Adrenal gland (tissue), 5 donors: ENCODE data around the gene TMEM231.

Experiments
- POLR2A ChIP-seq, 2 donors: fragments of 450-650 bp; IDR thresholded peaks; one replicate each; pipeline ENCODE4 v1.6.1; 2017; ENCODE audit warnings: antibody characterized with exemption in 2 of 2, mild to moderate bottlenecking in 2 of 2, moderate library complexity in 1 of 2
- TF ChIP-seq, protein P1 (sequence below), 6 experiments: fragments of 450-650 bp in 4 of 6; fragments of 200-600 bp in 2 of 6; sonication (generic) in 1 of 6; IDR thresholded peaks; 1 replicate in 5 of 6; 2 replicates in 1 of 6; pipeline versions ENCODE4 v1.5.1 to v1.8.0; 2016 to 2021; ENCODE audit warnings: antibody characterized with exemption in 6 of 6, mild to moderate bottlenecking in 2 of 6, moderate library complexity in 1 of 6
- donor health status: DM: no; HTN: no; CAD: no.

DNA sequence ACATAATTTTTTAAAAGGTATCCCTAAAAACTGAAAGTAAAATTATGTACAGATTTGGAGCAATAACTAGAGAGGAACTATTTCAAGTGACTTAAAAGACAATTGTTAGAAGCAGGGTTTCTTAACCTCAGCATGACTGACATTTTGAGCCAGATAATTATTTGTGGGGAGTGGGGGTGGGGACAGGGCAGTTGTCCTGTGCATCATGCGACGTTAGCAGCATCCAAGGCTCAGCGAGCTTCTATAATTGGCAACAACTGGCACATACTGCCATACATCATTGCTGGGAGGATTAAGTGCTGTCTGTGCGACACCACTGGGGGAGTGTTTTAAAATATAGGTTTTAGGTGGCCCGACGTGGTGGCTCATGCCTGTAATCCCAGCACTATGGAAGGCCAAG is 37.3 kb upstream of the TMEM231 start:
- TF ChIP-seq, protein P1, sequence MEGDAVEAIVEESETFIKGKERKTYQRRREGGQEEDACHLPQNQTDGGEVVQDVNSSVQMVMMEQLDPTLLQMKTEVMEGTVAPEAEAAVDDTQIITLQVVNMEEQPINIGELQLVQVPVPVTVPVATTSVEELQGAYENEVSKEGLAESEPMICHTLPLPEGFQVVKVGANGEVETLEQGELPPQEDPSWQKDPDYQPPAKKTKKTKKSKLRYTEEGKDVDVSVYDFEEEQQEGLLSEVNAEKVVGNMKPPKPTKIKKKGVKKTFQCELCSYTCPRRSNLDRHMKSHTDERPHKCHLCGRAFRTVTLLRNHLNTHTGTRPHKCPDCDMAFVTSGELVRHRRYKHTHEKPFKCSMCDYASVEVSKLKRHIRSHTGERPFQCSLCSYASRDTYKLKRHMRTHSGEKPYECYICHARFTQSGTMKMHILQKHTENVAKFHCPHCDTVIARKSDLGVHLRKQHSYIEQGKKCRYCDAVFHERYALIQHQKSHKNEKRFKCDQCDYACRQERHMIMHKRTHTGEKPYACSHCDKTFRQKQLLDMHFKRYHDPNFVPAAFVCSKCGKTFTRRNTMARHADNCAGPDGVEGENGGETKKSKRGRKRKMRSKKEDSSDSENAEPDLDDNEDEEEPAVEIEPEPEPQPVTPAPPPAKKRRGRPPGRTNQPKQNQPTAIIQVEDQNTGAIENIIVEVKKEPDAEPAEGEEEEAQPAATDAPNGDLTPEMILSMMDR (IDR thresholded peaks at IDR 0.05), result no peak
- TF ChIP-seq POLR2A (IDR thresholded peaks at IDR 0.05), result no peak
